H1 (cell line): ENCODE data around the gene EPHA10. TPM values are rescaled to one million over a fixed set of nuclear protein-coding genes. Genes with fewer than 3 reads are reported as not detected.

Experiments used
- CTCF ChIA-PET: fragments of 300-600 bp; sonication (Branson Sonifier 250); formaldehyde crosslinking; loops from one replicate; lab custom pipeline; 2021; ENCODE audit not compliant: partially characterized antibody; lab: Charles Lee
- POLR2A ChIA-PET: fragments of 300-600 bp; sonication (Branson Sonifier 250); formaldehyde crosslinking; loops from one replicate; lab custom pipeline; 2021; ENCODE audit warnings: inconsistent platforms; ENCODE audit not compliant: partially characterized antibody; lab: Charles Lee
- DNase-seq, 2 experiments: peaks; one replicate each; pipeline versions ENCODE4 v3.0.0 to v3.0.0-alpha.2; 2010 to 2022; ENCODE audit warnings: low spot score in 2 of 2, low read depth in 1 of 2, mixed read lengths in 1 of 2
- FAIRE-seq: peaks from 2 replicates; lab custom pipeline; 2011; peaks lifted over from hg19 to GRCh38; lab: Jason Lieb, UNC
- H2AFZ ChIP-seq: 2 replicates; pipeline ENCODE4 v1.8.1; 2012; ENCODE audit warnings: low read length, inconsistent platforms
- H2AK5ac ChIP-seq: 2 replicates; pipeline ENCODE4 v1.6.1; 2013; ENCODE audit warnings: low read depth, low read length
- H2BK120ac ChIP-seq: replicated peaks from 2 replicates; pipeline ENCODE3; 2013; ENCODE audit warnings: low read depth, low read length, inconsistent platforms
- H2BK12ac ChIP-seq: 2 replicates; pipeline ENCODE4 v1.6.1; 2013; ENCODE audit warnings: low read depth, low read length
- H2BK15ac ChIP-seq: 2 replicates; pipeline ENCODE4 v1.6.1; 2013; ENCODE audit warnings: low read length
- H2BK20ac ChIP-seq: 2 replicates; pipeline ENCODE4 v1.6.1; 2013; ENCODE audit warnings: low read length
- H2BK5ac ChIP-seq: 2 replicates; pipeline ENCODE4 v1.6.1; 2013; ENCODE audit warnings: low read depth, low read length
- H3K14ac ChIP-seq: 2 replicates; pipeline ENCODE4 v1.6.1; 2013; ENCODE audit warnings: inconsistent platforms; ENCODE audit not compliant: insufficient read length
- H3K18ac ChIP-seq: 2 replicates; pipeline ENCODE4 v1.6.1; 2013; ENCODE audit warnings: low read length; ENCODE audit errors: extremely low read depth
- H3K23ac ChIP-seq: 2 replicates; pipeline ENCODE4 v1.6.1; 2013; ENCODE audit warnings: inconsistent platforms; ENCODE audit not compliant: insufficient read length
- H3K23me2 ChIP-seq: 2 replicates; pipeline ENCODE4 v1.6.1; 2013; ENCODE audit warnings: low read depth, low read length
- H3K27ac ChIP-seq: 2 replicates; pipeline ENCODE4 v1.6.1; 2011; ENCODE audit warnings: low read depth, low read length, inconsistent platforms
- H3K27me3 ChIP-seq, 4 experiments: replicated peaks in 1 of 4; 1 replicate in 1 of 4; 2 replicates in 3 of 4; pipeline versions ENCODE4 v1.6.1 to v1.8.1; 2011 to 2013; ENCODE audit warnings: low read length in 3 of 4, mild to moderate bottlenecking in 3 of 4, inconsistent platforms in 2 of 4, mixed read lengths in 2 of 4, moderate library complexity in 1 of 4; ENCODE audit not compliant: control insufficient read depth in 3 of 4, insufficient read depth in 3 of 4; ENCODE audit errors: extremely low read depth in 1 of 4
- H3K36me3 ChIP-seq, 4 experiments: 2 replicates each; pipeline versions ENCODE4 v1.6.1 to v1.8.1; 2011 to 2013; ENCODE audit warnings: mild to moderate bottlenecking in 4 of 4, low read length in 3 of 4, moderate library complexity in 2 of 4, control low read depth in 1 of 4, inconsistent platforms in 1 of 4; ENCODE audit not compliant: insufficient read depth in 4 of 4, control insufficient read depth in 2 of 4
- H3K4ac ChIP-seq: replicated peaks from 2 replicates; pipeline ENCODE3; 2013; ENCODE audit warnings: low read length, low read depth, mixed read lengths, inconsistent platforms; ENCODE audit not compliant: insufficient read length
- H3K4me1 ChIP-seq, 4 experiments: replicated peaks in 1 of 4; 1 replicate in 1 of 4; 2 replicates in 3 of 4; pipeline versions ENCODE4 v1.6.1 to v1.8.1; 2011 to 2013; ENCODE audit warnings: low read length in 3 of 4, inconsistent platforms in 2 of 4, mixed read lengths in 1 of 4; ENCODE audit not compliant: insufficient read depth in 4 of 4, control insufficient read depth in 3 of 4
- H3K4me2 ChIP-seq, 2 experiments: 2 replicates each; pipeline versions ENCODE4 v1.6.1 to v1.8.1; 2011 to 2013; ENCODE audit warnings: low read depth in 2 of 2, low read length in 2 of 2, control low read depth in 1 of 2, inconsistent platforms in 1 of 2, mild to moderate bottlenecking in 1 of 2; ENCODE audit not compliant: insufficient read depth in 1 of 2
- H3K4me3 ChIP-seq, 4 experiments: fragments of 200-600, 300-600 bp in 1 of 4; sonication (generic), shearing (Covaris generic), sonication (Bioruptor Twin) in 1 of 4; 2 replicates each; pipeline versions ENCODE4 v1.5.1 to v1.8.1; 2011 to 2016; ENCODE audit warnings: low read length in 4 of 4, low read depth in 3 of 4, control low read depth in 2 of 4, inconsistent platforms in 2 of 4, mild to moderate bottlenecking in 2 of 4, mixed read lengths in 1 of 4, moderate library complexity in 1 of 4; ENCODE audit not compliant: insufficient read depth in 2 of 4; ENCODE audit errors: extremely low read depth in 1 of 4
- H3K56ac ChIP-seq: replicated peaks from 2 replicates; pipeline ENCODE3; 2013; ENCODE audit warnings: low read depth, mild to moderate bottlenecking, mixed read lengths, low read length, inconsistent platforms; ENCODE audit not compliant: insufficient read length
- H3K79me1 ChIP-seq: 2 replicates; pipeline ENCODE4 v1.6.1; 2013; ENCODE audit warnings: low read depth, low read length, control low read depth
- H3K79me2 ChIP-seq, 2 experiments: 2 replicates each; pipeline versions ENCODE4 v1.6.1 to v1.8.1; 2012 to 2013; ENCODE audit warnings: low read length in 2 of 2, mild to moderate bottlenecking in 2 of 2, inconsistent platforms in 1 of 2; ENCODE audit not compliant: insufficient read depth in 2 of 2, control insufficient read depth in 1 of 2
- H3K9ac ChIP-seq, 4 experiments: replicated peaks in 1 of 4; 1 replicate in 1 of 4; 2 replicates in 3 of 4; pipeline versions ENCODE4 v1.6.1 to v1.8.1; 2011 to 2013; ENCODE audit warnings: low read depth in 3 of 4, low read length in 3 of 4, control low read depth in 2 of 4, mild to moderate bottlenecking in 2 of 4, moderate library complexity in 2 of 4, inconsistent platforms in 1 of 4; ENCODE audit errors: extremely low read depth in 1 of 4
- H3K9me3 ChIP-seq, 2 experiments: 2 replicates each; pipeline versions ENCODE4 v1.6.1 to v1.8.1; 2012 to 2013; ENCODE audit warnings: mild to moderate bottlenecking in 2 of 2, moderate library complexity in 2 of 2, control low read depth in 1 of 2, inconsistent platforms in 1 of 2, low read depth in 1 of 2, low read length in 1 of 2, mixed read lengths in 1 of 2; ENCODE audit not compliant: insufficient read depth in 2 of 2
- H4K20me1 ChIP-seq, 2 experiments: replicated peaks in 1 of 2; 2 replicates each; pipeline versions ENCODE3 to v1.8.1; 2011 to 2013; ENCODE audit warnings: inconsistent platforms in 2 of 2, low read length in 2 of 2, mild to moderate bottlenecking in 1 of 2; ENCODE audit not compliant: insufficient read depth in 2 of 2, control insufficient read depth in 1 of 2
- H4K5ac ChIP-seq: 2 replicates; pipeline ENCODE4 v1.6.1; 2013; ENCODE audit warnings: low read length, low read depth, mixed read lengths, inconsistent platforms; ENCODE audit not compliant: insufficient read length
- H4K8ac ChIP-seq: 2 replicates; pipeline ENCODE4 v1.8.0; 2013; ENCODE audit warnings: mild to moderate bottlenecking, moderate library complexity, low read length, inconsistent platforms; ENCODE audit not compliant: insufficient read depth; ENCODE audit errors: extremely low read depth
- H4K91ac ChIP-seq: replicated peaks from 2 replicates; pipeline ENCODE3; 2013; ENCODE audit warnings: low read length, mixed read lengths, inconsistent platforms; ENCODE audit not compliant: insufficient read length
- KDM1A ChIP-seq: fragments of 200-600, 300-600 bp; sonication (generic); IDR thresholded peaks from 2 replicates; pipeline ENCODE4 v1.7.1; 2016; ENCODE audit warnings: mild to moderate bottlenecking, low read length, borderline replicate concordance
- TAF1 ChIP-seq: IDR thresholded peaks from 2 replicates; pipeline ENCODE4 v1.6.1; 2011; ENCODE audit warnings: mild to moderate bottlenecking, low read depth, low read length
- WGBS, 2 experiments: shearing (Covaris generic) in 1 of 2; methylation state at CpG; one replicate each; pipeline versions ENCODE4 v1.1.6 to v1.1.7; 2013 to 2015; ENCODE audit warnings: low lambda C conversion rate in 2 of 2, mixed read lengths in 2 of 2, inconsistent platforms in 1 of 2, low coverage in 1 of 2, missing lambda C conversion rate in 1 of 2; ENCODE audit not compliant: insufficient replicate concordance in 2 of 2, insufficient coverage in 1 of 2, insufficient read length in 1 of 2; ENCODE audit errors: extremely low coverage in 1 of 2, missing lambda C conversion rate in 1 of 2; 5-methylcytosine and 5-hydroxymethylcytosine counted together
- polyA plus RNA-seq, 7 experiments: library from polyadenylated mRNA; depleted of rRNA in 3 of 7; stranded (reverse) in 5 of 7; unstranded in 2 of 7; fragments of >200 nt in 5 of 7; fragments of 200-250 nt in 2 of 7; gene quantifications; 1 replicate in 5 of 7; 2 replicates in 1 of 7; 4 replicates in 1 of 7; pipeline versions ENCODE4 v1.2.1 to v1.2.3, GENCODE V29; 2011 to 2013; ENCODE audit warnings: missing spikeins in 2 of 7, mixed read lengths in 2 of 7
- total RNA-seq: library from RNA; stranded (reverse); fragmentation: NEBNext Ultra II Directional; extraction: Animal tissue kit (Norgen Biotek cat#: 25700); gene quantifications from 2 replicates; pipeline ENCODE4 v1.2.1, GENCODE V29; 2021

EPHA10 gene
- total and polyA plus RNA-seq, 2 of the 8 experiments (the other 6 are each of a cell fraction or from before 2014, with no cell fraction given), result 0.54 to 1.0 TPM

DNA sequence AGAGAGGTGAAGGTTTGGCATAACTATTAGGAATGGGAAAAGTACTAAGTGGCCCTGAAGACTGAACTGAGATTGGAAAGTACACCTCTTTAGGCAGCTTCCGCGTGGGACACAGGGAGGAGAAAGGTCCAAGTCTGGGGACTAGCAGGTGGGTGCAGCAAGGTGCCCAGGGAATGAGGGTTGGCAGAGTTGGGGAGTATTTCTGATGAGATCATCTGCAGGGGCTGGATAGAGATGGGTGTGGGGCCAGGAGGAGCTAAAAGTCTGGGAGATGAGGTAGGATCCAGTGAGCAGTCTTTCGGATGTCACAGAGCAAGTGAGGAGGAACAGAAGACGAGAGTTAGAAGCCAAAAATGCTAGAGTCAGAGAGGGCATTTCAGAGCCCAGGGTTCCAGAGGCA is 36.5 kb downstream of the EPHA10 start:
- H3K27me3 ChIP-seq, result peaks cover 0 to 2% (median under 1%) of the 10 kb centered on the region in 4 experiments; a peak in 2 of 7 replicates
- H2BK120ac ChIP-seq, result no peak overlapping the region
- H3K79me2 ChIP-seq, result no peaks in the 10 kb centered on the region
- H3K4me3 ChIP-seq, result no peak overlapping the region
- 97% methylated on average over 4 of the region's 4 CpGs; no CpG with 5 or more reads in 1 of the 2 experiments for WGBS, 2 experiments
- no peak for FAIRE-seq
- H4K91ac ChIP-seq, result no peak overlapping the region
- TF ChIP-seq KDM1A (no peak), TAF1 (no peak)
- H3K4me1 ChIP-seq, result peaks cover 0 to 2% (median 1%) of the 10 kb centered on the region in 4 experiments; a peak in 2 of 7 replicates
- H3K9me3 ChIP-seq, result no peaks in the 10 kb centered on the region
- no peak overlapping the region for H3K4ac ChIP-seq
- H2BK20ac ChIP-seq, result no peak overlapping the region
- no peak overlapping the region for H2AFZ ChIP-seq
- no peak overlapping the region for H3K56ac ChIP-seq
- no peaks in the 10 kb centered on the region for H3K36me3 ChIP-seq
- H3K23me2 ChIP-seq, result no peaks in the 10 kb centered on the region
- H4K5ac ChIP-seq, result no peak overlapping the region
- no peak overlapping the region for H2BK15ac ChIP-seq
- no peaks in the 10 kb centered on the region for H3K79me1 ChIP-seq
- H4K8ac ChIP-seq, result no peak overlapping the region
- H3K4me2 ChIP-seq, result no peak overlapping the region
- H2BK12ac ChIP-seq, result no peak overlapping the region
- no peak overlapping the region for H3K9ac ChIP-seq
- no peaks in the 10 kb centered on the region for H4K20me1 ChIP-seq
- H3K14ac ChIP-seq, result no peak overlapping the region
- no peak overlapping the region for H3K27ac ChIP-seq
- no peak overlapping the region for H3K18ac ChIP-seq
- DNase-seq, result no peak
- CTCF ChIA-PET, result interaction anchor here (0.8 to 1.3 kb wide), 3 partner anchors 26 to 125 kb away, joined by 3 to 4 read pairs (median 3); no protein-coding TSS in a partner anchor
- no peak overlapping the region for H2BK5ac ChIP-seq
- POLR2A ChIA-PET, result interaction anchor here (0.7 to 2.9 kb wide), 4 partner anchors 8 to 132 kb away, joined by 3 to 11 read pairs (median 3); no protein-coding TSS in a partner anchor
- H3K23ac ChIP-seq, result no peak overlapping the region
- H2AK5ac ChIP-seq, result no peak overlapping the region
